ENCODE results near the gene RTEL1. TPM values are rescaled to one million over a fixed set of nuclear protein-coding genes. Genes with fewer than 3 reads are reported as not detected.
"Not testable (repeated sequence)": the region's sequence is repeated elsewhere in the genome, so short reads cannot be mapped to it uniquely, and the experiment has no call there.

RTEL1 gene
- total RNA-seq (10 to 100 TPM; 30.9 to 36.0 TPM), polyA plus RNA-seq (1 to 10 TPM; 1.3 to 5.4 TPM)

DNA sequence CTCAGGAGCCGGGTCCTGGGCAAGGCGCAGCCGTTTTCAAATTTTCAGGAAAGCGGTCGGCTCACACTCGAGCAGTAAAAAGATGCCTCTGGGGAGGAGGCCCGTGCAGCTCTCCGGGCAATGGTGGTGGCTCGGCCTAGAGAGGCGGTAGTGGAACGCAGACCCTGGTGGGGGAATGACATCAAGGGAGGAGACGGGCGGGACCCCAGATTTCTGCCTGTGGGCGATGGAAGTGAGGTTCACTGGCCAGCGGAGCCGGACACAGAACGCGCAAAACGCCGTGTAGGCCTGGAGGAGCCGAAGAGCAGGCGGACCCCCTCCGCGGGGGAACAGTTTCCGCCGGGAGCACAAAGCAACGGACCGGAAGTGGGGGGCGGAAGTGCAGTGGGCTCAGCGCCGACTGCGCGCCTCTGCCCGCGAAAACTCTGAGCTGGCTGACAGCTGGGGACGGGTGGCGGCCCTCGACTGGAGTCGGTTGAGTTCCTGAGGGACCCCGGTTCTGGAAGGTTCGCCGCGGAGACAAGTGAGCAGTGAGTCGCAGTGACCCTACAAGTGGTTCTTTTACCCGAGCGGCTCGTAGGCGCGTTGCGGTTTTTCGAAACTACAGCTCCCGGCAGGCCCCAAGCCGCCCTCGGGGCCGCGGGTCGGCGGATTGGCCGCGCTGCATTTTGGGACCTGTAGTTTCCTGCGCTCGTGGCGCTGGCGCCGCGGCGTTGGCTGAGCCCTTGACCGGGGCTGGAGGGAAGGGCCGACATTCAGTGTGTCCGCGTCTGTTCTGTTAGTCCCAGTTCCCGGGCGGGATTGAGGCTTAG lies at the start of gene RTEL1:
TSS of gene RTEL1 (plus strand) at position 376 of the 812 bp plus-strand sequence. CDS start 1,091 bp downstream, outside the sequence.
- POLR2A ChIA-PET (ENCODE audit: partially characterized antibody), result interaction anchor here (0.5 to 3.9 kb wide), 28 partner anchors 10 to 420 kb away, joined by 3 to 35 read pairs (median 5); partner anchors contain the start of genes ARFRP1, GMEB2, HELZ2 and LIME1
- Mint-ChIP-seq H3K4me3 (peak within 1 kb of the TSS; percentile 92 to 98 (median 96)), H3K4me1 (peaks cover 17 to 48% (median 24%) of the 10 kb centered on the region in 4 donors), H3K9me3 (no peaks in the 10 kb centered on the region), H3K27me3 (no peaks in the 10 kb centered on the region), H3K27ac (peak within 1 kb of the TSS; percentile 94 to 98 (median 96)), H3K36me3 (peaks cover 8 to 13% of the 10 kb centered on the region in 2 donors)
- H3K4me3 ChIP-seq (ENCODE audit: low read length in 2 of 2), result peak within 1 kb of the TSS; percentile 91 to 97
- peak within 1 kb of the TSS; percentile 75 for H3K27ac ChIP-seq (ENCODE audit: low read depth, low read length)
- peak; percentile 86 to 93 (median 88) for DNase-seq
- no peaks in the 10 kb centered on the region for H3K27me3 ChIP-seq (ENCODE audit: insufficient read depth, low read length)
- peaks cover 3% of the 10 kb centered on the region for H3K36me3 ChIP-seq (ENCODE audit: insufficient read depth, low read length)
- H3K9me3 ChIP-seq (ENCODE audit: control insufficient read depth in 1 of 2, low read length in 2 of 2), result no peaks in the 10 kb centered on the region
- intact Hi-C loops (cut with micrococcal nuclease), result loop anchor here (1.0 to 5.0 kb wide), 7 partner anchors 31 to 404 kb away; partner anchors contain the start of genes ARFRP1, GMEB2, TCEA2 and TPD52L2
- peaks cover 42% of the 10 kb centered on the region for H3K4me1 ChIP-seq (ENCODE audit: insufficient read depth, low read length)
- CTCF ChIA-PET (ENCODE audit: partially characterized antibody), result interaction anchor here (0.8 to 1.5 kb wide), 9 partner anchors 11 to 462 kb away, joined by 3 to 6 read pairs (median 3); partner anchors contain the start of genes ARFRP1, PTK6 and ZGPAT

- no peak overlapping the region for H3K4me3 ChIP-seq (ENCODE audit: low read length in 2 of 2)
- H3K9me3 Mint-ChIP-seq, result peaks cover 0 to 1% (median 0%) of the 10 kb centered on the region in 8 donors
- H3K27ac ChIP-seq (ENCODE audit: low read depth, low read length), result no peak overlapping the region
- DNase-seq, result no peak
- CTCF ChIA-PET (ENCODE audit: partially characterized antibody), result interaction anchor here (1.5 kb wide), 1 partner anchor 73 kb away, joined by 3 read pairs; the partner anchor contains the start of gene PTK6
- H3K27ac Mint-ChIP-seq, result peak overlapping the region in 2 of 7 donors; percentile 65 to 73
- no peaks in the 10 kb centered on the region for H3K27me3 ChIP-seq (ENCODE audit: insufficient read depth, low read length)
- H3K27me3 Mint-ChIP-seq, result no peaks in the 10 kb centered on the region
- no peak overlapping the region for H3K4me3 Mint-ChIP-seq
- intact Hi-C loops (cut with micrococcal nuclease), result no loop called here
- peaks cover 12 to 22% of the 10 kb centered on the region in 2 donors for H3K36me3 Mint-ChIP-seq
- H3K4me1 Mint-ChIP-seq, result peaks cover 0 to 6% (median 2%) of the 10 kb centered on the region in 4 donors
- peaks cover 8% of the 10 kb centered on the region for H3K36me3 ChIP-seq (ENCODE audit: insufficient read depth, low read length)
- no peaks in the 10 kb centered on the region for H3K4me1 ChIP-seq (ENCODE audit: insufficient read depth, low read length)
- no peaks in the 10 kb centered on the region for H3K9me3 ChIP-seq (ENCODE audit: control insufficient read depth in 1 of 2, low read length in 2 of 2)
- POLR2A ChIA-PET (ENCODE audit: partially characterized antibody), result interaction anchor here (1.2 kb wide), 1 partner anchor 31 kb away, joined by 3 read pairs; no protein-coding TSS in a partner anchor
Observed at GRCh38 chr20:63610581-63611435, 47.3 kb upstream of the RTEL1 start.

DNA sequence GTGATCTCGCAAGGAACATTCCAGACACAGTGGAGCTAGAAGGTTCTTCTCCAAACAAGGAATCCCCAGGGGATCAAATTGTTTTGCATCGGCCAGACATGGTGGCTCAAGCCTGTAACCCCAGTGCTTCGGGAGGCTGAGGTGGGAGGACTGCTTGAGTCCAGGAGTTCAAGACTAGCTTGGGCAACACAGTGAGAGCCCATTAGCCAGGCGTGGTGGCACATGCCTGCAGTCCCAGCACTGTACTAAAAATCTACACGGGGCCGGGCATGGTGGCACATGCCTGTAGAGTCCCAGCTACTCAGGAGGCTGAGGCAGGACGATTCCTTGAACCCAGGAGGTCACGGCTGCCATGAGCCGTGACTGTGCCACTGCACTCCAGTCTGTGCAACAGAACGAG lies 46.5 kb upstream of the RTEL1 start:
- H3K36me3 Mint-ChIP-seq, result peaks cover 16 to 27% of the 10 kb centered on the region in 2 donors
- peaks cover 12% of the 10 kb centered on the region for H3K36me3 ChIP-seq (ENCODE audit: insufficient read depth, low read length)
- H3K9me3 ChIP-seq (ENCODE audit: control insufficient read depth in 1 of 2, low read length in 2 of 2), result no peaks in the 10 kb centered on the region
- H3K4me3 ChIP-seq (ENCODE audit: low read length in 2 of 2), result no peak overlapping the region
- H3K27ac Mint-ChIP-seq, result no peak overlapping the region
- no peaks in the 10 kb centered on the region for H3K27me3 ChIP-seq (ENCODE audit: insufficient read depth, low read length)
- POLR2A ChIA-PET (ENCODE audit: partially characterized antibody), result interaction anchor here (0.6 kb wide), 1 partner anchor 123 kb away, joined by 4 read pairs; no protein-coding TSS in a partner anchor
- peaks cover 0 to 1% (median 0%) of the 10 kb centered on the region in 8 donors for H3K9me3 Mint-ChIP-seq
- no peak for DNase-seq
- peaks cover 0 to 5% (median 2%) of the 10 kb centered on the region in 4 donors for H3K4me1 Mint-ChIP-seq
- H3K27me3 Mint-ChIP-seq, result no peaks in the 10 kb centered on the region
- H3K4me3 Mint-ChIP-seq, result no peak overlapping the region
- intact Hi-C loops (cut with micrococcal nuclease), result no loop called here
- H3K27ac ChIP-seq (ENCODE audit: low read depth, low read length), result no peak overlapping the region
- CTCF ChIA-PET (ENCODE audit: partially characterized antibody), result interaction anchor here (1.5 to 5.5 kb wide), 2 partner anchors 30 to 74 kb away, joined by 3 to 28 read pairs; partner anchors contain the start of gene PTK6
- H3K4me1 ChIP-seq (ENCODE audit: insufficient read depth, low read length), result no peaks in the 10 kb centered on the region

GRCh38 chr20:63612276-63612931 lies 45.7 kb upstream of the RTEL1 start:
- intact Hi-C loops (cut with micrococcal nuclease), result no loop called here
- H3K4me3 ChIP-seq (ENCODE audit: low read length in 2 of 2), result no peak overlapping the region
- H3K27ac Mint-ChIP-seq, result no peak overlapping the region
- no peak for DNase-seq
- peaks cover 20 to 31% of the 10 kb centered on the region in 2 donors for H3K36me3 Mint-ChIP-seq
- no peak overlapping the region for H3K27ac ChIP-seq (ENCODE audit: low read depth, low read length)
- CTCF ChIA-PET (ENCODE audit: partially characterized antibody), result interaction anchor here (1.1 to 5.5 kb wide), 4 partner anchors 10 to 75 kb away, joined by 3 to 28 read pairs (median 4); partner anchors contain the start of gene PTK6
- H3K36me3 ChIP-seq (ENCODE audit: insufficient read depth, low read length), result peaks cover 19% of the 10 kb centered on the region
- no peaks in the 10 kb centered on the region for H3K9me3 ChIP-seq (ENCODE audit: control insufficient read depth in 1 of 2, low read length in 2 of 2)
- peaks cover 0 to 3% (median 2%) of the 10 kb centered on the region in 4 donors for H3K4me1 Mint-ChIP-seq
- no peaks in the 10 kb centered on the region for H3K27me3 ChIP-seq (ENCODE audit: insufficient read depth, low read length)
- POLR2A ChIA-PET (ENCODE audit: partially characterized antibody), result interaction anchor here (1.5 kb wide), 1 partner anchor 29 kb away, joined by 5 read pairs; no protein-coding TSS in a partner anchor
- H3K27me3 Mint-ChIP-seq, result no peaks in the 10 kb centered on the region
- H3K4me1 ChIP-seq (ENCODE audit: insufficient read depth, low read length), result no peaks in the 10 kb centered on the region
- H3K4me3 Mint-ChIP-seq, result no peak overlapping the region
- peaks cover 0 to 1% (median 0%) of the 10 kb centered on the region in 8 donors for H3K9me3 Mint-ChIP-seq

GRCh38 chr20:63613863-63614594 lies 44.1 kb upstream of the RTEL1 start:
- not testable (repeated sequence) for H3K4me1 Mint-ChIP-seq; H3K27ac ChIP-seq (ENCODE audit: low read depth, low read length); H3K27me3 Mint-ChIP-seq; H3K4me3 ChIP-seq (ENCODE audit: low read length in 2 of 2); H3K9me3 ChIP-seq (ENCODE audit: control insufficient read depth in 1 of 2, low read length in 2 of 2); H3K4me1 ChIP-seq (ENCODE audit: insufficient read depth, low read length); H3K27me3 ChIP-seq (ENCODE audit: insufficient read depth, low read length); H3K4me3 Mint-ChIP-seq; H3K9me3 Mint-ChIP-seq; DNase-seq
- peaks cover 23 to 41% of the 10 kb centered on the region in 2 donors for H3K36me3 Mint-ChIP-seq
- ChIA-PET POLR2A (ENCODE audit: partially characterized antibody) (interaction anchor here (1.6 to 4.0 kb wide), 2 partner anchors 12 to 13 kb away, joined by 3 to 13 read pairs; partner anchors contain the start of gene GMEB2), CTCF (ENCODE audit: partially characterized antibody) (interaction anchor here (0.9 to 5.5 kb wide), 3 partner anchors 11 to 28 kb away, joined by 3 to 28 read pairs (median 4); no protein-coding TSS in a partner anchor)
- H3K36me3 ChIP-seq (ENCODE audit: insufficient read depth, low read length), result peaks cover 33% of the 10 kb centered on the region
- intact Hi-C loops (cut with micrococcal nuclease), result loop anchor here (1.0 kb wide), 1 partner anchor 28 kb away; no protein-coding TSS in a partner anchor
- H3K27ac Mint-ChIP-seq, result peak overlapping the region in 1 of 7 donors; percentile 55

Data from CD4-positive, alpha-beta memory T cell (primary cell).